Tibial nerve (tissue), 3 donors: Measurements from ENCODE around the gene TMEM150C.
A peak's percentile ranks its signal among the peaks of the same experiment; 100 is the strongest.

ENCODE experiments used
- POLR2A ChIP-seq, 2 donors: fragments of 450-650 bp; IDR thresholded peaks; one replicate each; pipeline ENCODE4 v1.6.1; 2017; ENCODE audit warnings: antibody characterized with exemption in 2 of 2, mild to moderate bottlenecking in 2 of 2, moderate library complexity in 2 of 2
- TF ChIP-seq, protein P1 (sequence below), 5 experiments: fragments of 200-600 bp in 3 of 5; fragments of 450-650 bp in 2 of 5; sonication (generic) in 3 of 5; IDR thresholded peaks; one replicate each; pipeline ENCODE4 v1.5.1; 2016 to 2019; ENCODE audit warnings: antibody characterized with exemption in 5 of 5, mild to moderate bottlenecking in 3 of 5, moderate library complexity in 2 of 5

DNA sequence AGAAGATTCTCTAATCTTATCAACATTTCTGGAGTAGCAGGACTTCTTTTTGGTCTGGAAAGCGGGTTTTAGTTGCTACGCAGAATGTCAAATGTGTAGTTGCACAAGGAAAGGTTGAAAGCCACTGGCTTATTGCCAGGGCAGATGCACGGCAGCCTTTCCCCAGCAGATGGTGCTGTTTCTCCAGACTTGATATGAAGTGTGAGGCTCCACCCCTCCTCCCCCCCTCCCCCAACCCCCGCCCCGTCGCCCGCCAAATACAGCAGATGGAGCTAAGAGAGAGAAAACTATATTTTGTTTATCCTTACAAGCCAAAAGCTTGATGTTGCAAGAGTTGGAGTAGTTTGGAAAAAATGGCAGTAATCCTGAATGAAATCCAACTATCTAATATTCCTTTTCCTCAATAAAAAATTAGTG is 99.4 kb downstream of the TMEM150C start:
- TF ChIP-seq, protein P1, sequence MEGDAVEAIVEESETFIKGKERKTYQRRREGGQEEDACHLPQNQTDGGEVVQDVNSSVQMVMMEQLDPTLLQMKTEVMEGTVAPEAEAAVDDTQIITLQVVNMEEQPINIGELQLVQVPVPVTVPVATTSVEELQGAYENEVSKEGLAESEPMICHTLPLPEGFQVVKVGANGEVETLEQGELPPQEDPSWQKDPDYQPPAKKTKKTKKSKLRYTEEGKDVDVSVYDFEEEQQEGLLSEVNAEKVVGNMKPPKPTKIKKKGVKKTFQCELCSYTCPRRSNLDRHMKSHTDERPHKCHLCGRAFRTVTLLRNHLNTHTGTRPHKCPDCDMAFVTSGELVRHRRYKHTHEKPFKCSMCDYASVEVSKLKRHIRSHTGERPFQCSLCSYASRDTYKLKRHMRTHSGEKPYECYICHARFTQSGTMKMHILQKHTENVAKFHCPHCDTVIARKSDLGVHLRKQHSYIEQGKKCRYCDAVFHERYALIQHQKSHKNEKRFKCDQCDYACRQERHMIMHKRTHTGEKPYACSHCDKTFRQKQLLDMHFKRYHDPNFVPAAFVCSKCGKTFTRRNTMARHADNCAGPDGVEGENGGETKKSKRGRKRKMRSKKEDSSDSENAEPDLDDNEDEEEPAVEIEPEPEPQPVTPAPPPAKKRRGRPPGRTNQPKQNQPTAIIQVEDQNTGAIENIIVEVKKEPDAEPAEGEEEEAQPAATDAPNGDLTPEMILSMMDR (IDR thresholded peaks at IDR 0.05) = peak; percentile 69 to 96 (median 89)
- no peak for TF ChIP-seq POLR2A (IDR thresholded peaks at IDR 0.05)
